ENCODE results near the gene HOOK1.
"Not testable (repeated sequence)": the region's sequence is repeated elsewhere in the genome, so short reads cannot be mapped to it uniquely, and the experiment has no call there.

Gene HOOK1

DNA sequence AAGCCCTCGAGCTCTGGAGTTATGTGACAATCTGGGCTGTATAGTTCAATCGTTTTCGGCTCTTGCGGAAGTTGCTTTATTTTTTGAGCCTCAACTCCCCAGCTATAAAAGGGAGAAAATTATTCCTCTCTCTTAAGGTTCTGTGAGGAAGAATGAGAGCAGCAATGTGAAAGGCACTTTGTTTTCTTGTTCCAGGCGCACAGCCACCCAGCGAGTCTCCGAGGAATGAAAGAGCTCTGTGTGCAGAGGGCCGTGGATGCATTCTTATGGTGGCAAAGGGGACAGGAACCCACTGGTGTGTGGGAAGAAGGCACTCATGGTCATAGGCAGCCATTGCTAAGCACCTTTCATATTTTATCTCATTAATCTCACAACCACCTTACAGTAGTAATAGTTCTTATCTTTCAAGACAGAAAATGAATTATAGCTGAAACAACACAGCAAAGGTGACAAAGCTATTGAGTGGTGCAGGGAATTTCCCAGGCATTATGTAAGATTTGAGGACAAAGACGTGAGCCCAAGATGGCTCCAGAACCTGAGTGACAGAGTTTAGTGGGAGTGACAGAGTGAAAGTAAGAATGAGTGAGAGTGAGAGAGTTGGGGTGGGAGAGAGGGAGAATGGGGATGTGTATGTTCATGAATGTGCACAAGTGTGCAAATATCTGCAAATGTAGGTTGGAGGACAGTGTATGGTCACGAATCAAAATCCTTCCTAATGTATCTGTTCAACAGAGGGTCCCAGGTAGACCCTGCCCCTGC is 102.5 kb downstream of the HOOK1 start:
- H3K36me3 ChIP-seq (ENCODE audit: control insufficient read depth, insufficient read depth, low read length) = no peaks in the 10 kb centered on the region
- H3K27me3 ChIP-seq (ENCODE audit: control insufficient read depth, insufficient read depth, low read length) = no peaks in the 10 kb centered on the region
- H3K9me3 ChIP-seq (ENCODE audit: control insufficient read depth, insufficient read depth, low read length) = no peaks in the 10 kb centered on the region
- H3K4me1 ChIP-seq (ENCODE audit: control insufficient read depth, insufficient read depth, low read length) = no peaks in the 10 kb centered on the region
- no peak overlapping the region for H3K27ac ChIP-seq (ENCODE audit: low read depth, low read length)
- H3K4me3 ChIP-seq (ENCODE audit: low read depth, low read length) = no peak overlapping the region
- no peak overlapping the region for H3K9ac ChIP-seq (ENCODE audit: low read depth, low read length)

DNA sequence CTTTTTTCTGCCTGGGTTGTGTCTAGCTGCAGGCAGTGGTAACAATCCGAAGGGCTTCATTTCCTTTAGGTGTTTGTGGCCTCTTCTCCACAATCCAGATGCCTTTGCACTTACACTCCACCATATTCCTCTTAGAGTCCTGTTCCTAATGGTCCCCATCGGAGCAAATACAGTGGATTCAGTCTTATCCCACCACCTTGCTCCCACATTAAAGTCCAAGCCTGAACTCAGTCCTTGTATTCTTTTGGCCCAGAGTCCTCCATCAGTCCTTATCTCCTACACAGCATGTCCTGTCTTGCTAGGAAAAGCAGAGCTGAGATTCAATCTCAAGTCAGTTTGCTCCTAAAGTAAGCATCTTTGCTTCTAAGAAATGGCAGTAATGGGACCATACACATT is 103.0 kb downstream of the HOOK1 start:
- no peak overlapping the region for H3K27ac ChIP-seq (ENCODE audit: low read depth, low read length)
- no peak overlapping the region for H3K9ac ChIP-seq (ENCODE audit: low read depth, low read length)
- H3K4me1 ChIP-seq (ENCODE audit: control insufficient read depth, insufficient read depth, low read length) = no peaks in the 10 kb centered on the region
- H3K27me3 ChIP-seq (ENCODE audit: control insufficient read depth, insufficient read depth, low read length) = no peaks in the 10 kb centered on the region
- H3K9me3 ChIP-seq (ENCODE audit: control insufficient read depth, insufficient read depth, low read length) = no peaks in the 10 kb centered on the region
- H3K4me3 ChIP-seq (ENCODE audit: low read depth, low read length) = no peak overlapping the region
- H3K36me3 ChIP-seq (ENCODE audit: control insufficient read depth, insufficient read depth, low read length) = no peaks in the 10 kb centered on the region

DNA sequence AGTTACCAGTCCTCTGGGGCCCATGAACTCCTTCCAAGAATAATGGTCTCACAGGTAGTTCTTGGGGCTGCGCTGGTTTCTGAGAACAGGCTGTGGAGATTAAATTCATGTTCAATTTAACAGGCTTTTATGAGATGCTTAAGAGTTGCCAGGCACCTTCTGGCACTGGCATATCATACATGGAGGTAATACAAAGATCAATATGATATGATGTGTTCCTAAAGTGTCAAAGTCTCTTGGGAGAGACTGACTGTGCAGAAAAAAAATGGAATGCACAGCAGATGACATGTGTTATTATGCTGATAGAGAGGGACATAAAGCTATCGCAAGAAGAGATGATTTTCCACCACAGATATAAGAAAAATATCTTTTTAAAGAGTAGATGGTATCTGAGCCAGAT is 105.0 kb downstream of the HOOK1 start:
- H3K4me1 ChIP-seq (ENCODE audit: control insufficient read depth, insufficient read depth, low read length) = no peaks in the 10 kb centered on the region
- H3K27me3 ChIP-seq (ENCODE audit: control insufficient read depth, insufficient read depth, low read length) = 0 out of 2 replicates have a peak, but pooled peaks cover under 1% of the 10 kb centered on the region
- no peak overlapping the region for H3K9ac ChIP-seq (ENCODE audit: low read depth, low read length)
- no peaks in the 10 kb centered on the region for H3K36me3 ChIP-seq (ENCODE audit: control insufficient read depth, insufficient read depth, low read length)
- no peaks in the 10 kb centered on the region for H3K9me3 ChIP-seq (ENCODE audit: control insufficient read depth, insufficient read depth, low read length)
- no peak overlapping the region for H3K4me3 ChIP-seq (ENCODE audit: low read depth, low read length)
- no peak overlapping the region for H3K27ac ChIP-seq (ENCODE audit: low read depth, low read length)

DNA sequence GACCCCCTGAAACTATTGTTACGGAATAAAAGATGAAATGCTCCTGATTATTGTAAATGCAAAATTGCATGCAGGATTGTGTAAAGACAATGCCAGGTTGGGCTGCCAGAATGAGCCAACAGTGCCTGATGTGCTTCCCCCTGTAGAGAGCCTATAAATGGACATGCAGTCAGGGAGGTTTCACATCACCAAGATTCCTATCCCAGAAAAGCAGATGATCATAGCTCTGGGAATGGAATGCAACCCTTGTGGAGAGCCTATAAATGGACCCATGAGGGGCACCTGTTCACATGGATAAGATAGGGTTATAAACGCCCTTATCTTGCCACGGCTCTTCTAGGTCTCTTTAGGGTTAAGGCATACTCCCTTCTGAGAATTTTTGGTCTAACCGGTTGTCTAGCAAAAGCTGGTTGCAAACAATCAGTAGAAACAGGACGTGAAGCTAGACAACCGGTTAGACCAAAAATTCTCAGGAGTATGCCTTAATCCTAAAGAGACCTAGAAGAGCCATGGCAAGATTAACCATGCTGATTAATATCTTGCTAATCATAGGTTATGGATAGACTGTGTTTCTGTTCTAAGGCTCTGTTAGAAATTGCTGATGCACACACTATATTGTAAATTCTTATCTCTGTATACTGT is 106.6 kb downstream of the HOOK1 start:
- not testable (repeated sequence) for H3K27ac ChIP-seq (ENCODE audit: low read depth, low read length); H3K9me3 ChIP-seq (ENCODE audit: control insufficient read depth, insufficient read depth, low read length)
- peaks cover 17% of the 10 kb centered on the region for H3K27me3 ChIP-seq (ENCODE audit: control insufficient read depth, insufficient read depth, low read length)

DNA sequence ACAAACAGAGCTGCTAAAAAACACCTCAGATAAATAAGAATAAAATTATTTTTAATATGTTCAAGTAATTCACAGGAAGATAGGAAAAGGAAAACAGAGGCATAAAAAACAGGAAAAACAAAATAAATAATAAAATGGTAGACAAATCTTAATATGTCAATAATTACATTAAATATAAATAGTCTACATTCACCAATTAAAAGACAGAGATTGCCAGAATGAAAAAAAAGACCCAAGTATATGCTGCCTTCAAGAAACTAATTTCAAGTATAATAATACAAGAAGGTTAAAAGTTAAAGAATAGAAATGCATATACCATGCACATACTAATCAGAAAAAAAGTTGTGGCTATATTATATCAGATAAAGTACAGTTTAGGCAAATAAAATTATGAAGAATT is 109.9 kb downstream of the HOOK1 start:
- H3K4me3 ChIP-seq (ENCODE audit: low read depth, low read length) = no peak overlapping the region
- no peak overlapping the region for H3K27ac ChIP-seq (ENCODE audit: low read depth, low read length)
- peaks cover 45% of the 10 kb centered on the region for H3K27me3 ChIP-seq (ENCODE audit: control insufficient read depth, insufficient read depth, low read length)
- H3K9me3 ChIP-seq (ENCODE audit: control insufficient read depth, insufficient read depth, low read length) = no peaks in the 10 kb centered on the region
- H3K4me1 ChIP-seq (ENCODE audit: control insufficient read depth, insufficient read depth, low read length) = peaks cover 4% of the 10 kb centered on the region; the same call in 1 of the 2 replicates
- H3K36me3 ChIP-seq (ENCODE audit: control insufficient read depth, insufficient read depth, low read length) = no peaks in the 10 kb centered on the region
- no peak overlapping the region for H3K9ac ChIP-seq (ENCODE audit: low read depth, low read length)

More for the DNA sequence above, 106.6 kb downstream of the HOOK1 start:
- not testable (repeated sequence) for H3K4me3 ChIP-seq (ENCODE audit: low read depth, low read length); H3K4me1 ChIP-seq (ENCODE audit: control insufficient read depth, insufficient read depth, low read length); H3K36me3 ChIP-seq (ENCODE audit: control insufficient read depth, insufficient read depth, low read length); H3K9ac ChIP-seq (ENCODE audit: low read depth, low read length)

All from HUES48 (cell line).